H9 (cell line): ENCODE data around the gene RANGRF. TPM values are rescaled to one million over a fixed set of nuclear protein-coding genes. Genes with fewer than 3 reads are reported as not detected.

ENCODE experiments used
- DNase-seq: peaks from one replicate; pipeline ENCODE4 v3.0.0-alpha.2; 2017
- H2AFZ ChIP-seq: one replicate; pipeline ENCODE4 v1.6.1; 2013; ENCODE audit warnings: mild to moderate bottlenecking, low read length, control low read depth, moderate library complexity
- H2AK5ac ChIP-seq: 2 replicates; pipeline ENCODE4 v1.6.1; 2013; ENCODE audit warnings: low read length, control low read depth, mixed read lengths; ENCODE audit not compliant: insufficient read length
- H2BK120ac ChIP-seq: one replicate; pipeline ENCODE4 v1.6.1; 2013; ENCODE audit warnings: low read depth, mild to moderate bottlenecking, low read length, control low read depth, inconsistent platforms; ENCODE audit not compliant: poor library complexity, severe bottlenecking
- H2BK12ac ChIP-seq: 2 replicates; pipeline ENCODE4 v1.6.1; 2013; ENCODE audit warnings: low read length, control low read depth, mixed read lengths, low read depth; ENCODE audit not compliant: insufficient read length
- H2BK15ac ChIP-seq: 2 replicates; pipeline ENCODE4 v1.6.1; 2013; ENCODE audit warnings: low read depth, low read length, control low read depth
- H2BK20ac ChIP-seq: one replicate; pipeline ENCODE4 v1.6.1; 2013; ENCODE audit warnings: low read depth, mild to moderate bottlenecking, low read length, control low read depth, inconsistent platforms; ENCODE audit not compliant: poor library complexity, severe bottlenecking
- H2BK5ac ChIP-seq: 2 replicates; pipeline ENCODE4 v1.6.1; 2013; ENCODE audit warnings: low read length, control low read depth, mixed read lengths; ENCODE audit not compliant: insufficient read length
- H3K14ac ChIP-seq: 2 replicates; pipeline ENCODE4 v1.6.1; 2013; ENCODE audit warnings: low read length, control low read depth; ENCODE audit not compliant: insufficient read depth
- H3K18ac ChIP-seq: 2 replicates; pipeline ENCODE4 v1.6.1; 2013; ENCODE audit warnings: low read depth, mild to moderate bottlenecking, mixed read lengths, low read length, control low read depth; ENCODE audit not compliant: insufficient read length
- H3K23ac ChIP-seq: 2 replicates; pipeline ENCODE4 v1.6.1; 2013; ENCODE audit warnings: low read length, control low read depth, mixed read lengths, low read depth; ENCODE audit not compliant: insufficient read length
- H3K23me2 ChIP-seq: 2 replicates; pipeline ENCODE4 v1.6.1; 2013; ENCODE audit warnings: low read depth, mild to moderate bottlenecking, mixed read lengths, low read length, control low read depth; ENCODE audit not compliant: insufficient read length, poor library complexity, severe bottlenecking
- H3K27ac ChIP-seq: 2 replicates; pipeline ENCODE4 v1.5.1; 2013; ENCODE audit warnings: low read length, control low read depth, mixed read lengths, low read depth; ENCODE audit not compliant: insufficient read length
- H3K27me3 ChIP-seq: 2 replicates; pipeline ENCODE4 v1.6.1; 2013; ENCODE audit warnings: low read length, control low read depth, inconsistent platforms; ENCODE audit not compliant: insufficient read depth
- H3K4ac ChIP-seq: 2 replicates; pipeline ENCODE4 v1.6.1; 2013; ENCODE audit warnings: low read depth, mild to moderate bottlenecking, control low read depth, inconsistent platforms, low read length, moderate library complexity
- H3K4me1 ChIP-seq: 2 replicates; pipeline ENCODE4 v1.6.1; 2013; ENCODE audit warnings: low read length, control low read depth, inconsistent platforms; ENCODE audit not compliant: insufficient read depth
- H3K4me2 ChIP-seq: 2 replicates; pipeline ENCODE4 v1.6.1; 2013; ENCODE audit warnings: low read length, control low read depth, mixed read lengths; ENCODE audit not compliant: insufficient read length, insufficient read depth
- H3K56ac ChIP-seq: 2 replicates; pipeline ENCODE4 v1.6.1; 2013; ENCODE audit warnings: low read depth, mild to moderate bottlenecking, mixed read lengths, low read length, control low read depth; ENCODE audit not compliant: insufficient read length
- H3K79me1 ChIP-seq: 2 replicates; pipeline ENCODE4 v1.6.1; 2013; ENCODE audit warnings: low read depth, mild to moderate bottlenecking, moderate library complexity, low read length, control low read depth, inconsistent platforms; ENCODE audit not compliant: insufficient read depth, poor library complexity, severe bottlenecking
- H3K79me2 ChIP-seq: 2 replicates; pipeline ENCODE4 v1.6.1; 2013; ENCODE audit warnings: low read length, control low read depth, inconsistent platforms; ENCODE audit not compliant: insufficient read depth
- H3K9ac ChIP-seq: 2 replicates; pipeline ENCODE4 v1.6.1; 2013; ENCODE audit warnings: low read length, control low read depth, mixed read lengths; ENCODE audit not compliant: insufficient read length; ENCODE audit errors: extremely low read depth
- H3K9me3 ChIP-seq: one replicate; pipeline ENCODE4 v1.6.1; 2013; ENCODE audit warnings: low read depth, low read length, inconsistent platforms; ENCODE audit not compliant: control insufficient read depth
- H3T11ph ChIP-seq: one replicate; pipeline ENCODE4 v1.6.1; 2013; ENCODE audit warnings: mild to moderate bottlenecking, low read length, control low read depth, inconsistent platforms
- H4K20me1 ChIP-seq: one replicate; pipeline ENCODE4 v1.6.1; 2013; ENCODE audit not compliant: control insufficient read depth, insufficient read length, insufficient read depth
- H4K5ac ChIP-seq: 2 replicates; pipeline ENCODE4 v1.6.1; 2013; ENCODE audit warnings: low read depth, mild to moderate bottlenecking, mixed read lengths, low read length, control low read depth; ENCODE audit not compliant: insufficient read length
- H4K8ac ChIP-seq: replicated peaks from 2 replicates; pipeline ENCODE4 v1.6.1; 2013; ENCODE audit warnings: low read length, control low read depth, mixed read lengths, low read depth; ENCODE audit not compliant: insufficient read length
- H4K91ac ChIP-seq: 2 replicates; pipeline ENCODE4 v1.6.1; 2013; ENCODE audit warnings: low read depth, mild to moderate bottlenecking, moderate library complexity, mixed read lengths, low read length, control low read depth; ENCODE audit not compliant: insufficient read length
- H3K27ac Mint-ChIP-seq, 3 experiments: 2 replicates in 2 of 3; 3 replicates in 1 of 3; pipeline ENCODE4 v1.8.0; 2020 to 2021; ENCODE audit warnings: mixed read lengths in 3 of 3, mild to moderate bottlenecking in 1 of 3, moderate library complexity in 1 of 3
- H3K27me3 Mint-ChIP-seq: 2 replicates; pipeline ENCODE4 v1.8.0; 2021; ENCODE audit warnings: low read depth, mild to moderate bottlenecking, moderate library complexity, mixed read lengths
- H3K36me3 Mint-ChIP-seq, 3 experiments: 2 replicates in 2 of 3; 3 replicates in 1 of 3; pipeline ENCODE4 v1.8.0; 2020 to 2021; ENCODE audit warnings: low read depth in 3 of 3, mixed read lengths in 3 of 3; ENCODE audit not compliant: insufficient read depth in 1 of 3
- H3K4me1 Mint-ChIP-seq, 2 experiments: 2 replicates each; pipeline ENCODE4 v1.8.0; 2020; ENCODE audit warnings: mixed read lengths in 2 of 2
- H3K4me3 Mint-ChIP-seq, 2 experiments: 2 replicates in 1 of 2; 3 replicates in 1 of 2; pipeline ENCODE4 v1.8.0; 2020 to 2021; ENCODE audit warnings: mild to moderate bottlenecking in 2 of 2, mixed read lengths in 2 of 2, moderate library complexity in 1 of 2
- H3K9me3 Mint-ChIP-seq, 2 experiments: 2 replicates in 1 of 2; 3 replicates in 1 of 2; pipeline ENCODE4 v1.8.0; 2020; ENCODE audit warnings: mild to moderate bottlenecking in 2 of 2, mixed read lengths in 2 of 2, moderate library complexity in 1 of 2
- WGBS: extraction: QIAGEN DNeasy Blood & Tissue Kit; methylation state at CpG from one replicate; pipeline ENCODE4 v1.1.7; 2013; ENCODE audit warnings: missing lambda C conversion rate, low lambda C conversion rate, mixed read lengths; ENCODE audit not compliant: insufficient read length; ENCODE audit errors: extremely low coverage; 5-methylcytosine and 5-hydroxymethylcytosine counted together
- total RNA-seq: library from RNA; stranded (reverse); gene quantifications from 2 replicates; pipeline ENCODE4 v1.2.1, GENCODE V29; 2021
- TF ChIP-seq, protein P1 (sequence below): fragments of 200-600 bp; sonication (generic); conservative IDR thresholded peaks from 3 replicates; pipeline ENCODE4 v1.8.0; 2021; ENCODE audit warnings: antibody characterized with exemption, mild to moderate bottlenecking

Gene RANGRF
- total RNA-seq, 1 experiment from 2014 or later: 36.9 TPM

DNA sequence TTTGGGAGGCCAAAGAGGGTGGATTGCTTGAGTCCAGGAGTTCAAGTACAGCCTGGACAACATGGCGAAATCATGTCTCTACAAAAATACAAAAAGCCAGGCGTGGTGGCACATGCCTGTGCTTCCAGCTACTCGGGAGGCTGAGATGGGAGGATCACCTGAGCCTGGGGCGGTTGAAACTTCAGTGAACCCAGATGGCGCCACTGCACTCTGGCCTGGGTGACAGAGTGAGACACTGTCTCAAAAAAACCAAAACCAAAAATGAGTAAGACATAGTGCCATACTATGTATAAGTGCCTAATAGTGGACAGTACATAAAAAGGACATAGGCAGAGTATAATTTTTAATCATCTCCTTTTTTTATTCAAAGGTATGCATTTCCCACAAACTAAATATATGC lies 44.6 kb upstream of the RANGRF start:
- Histone ChIP-seq H3K4ac (no peak overlapping the region), H3K23ac (no peak overlapping the region), H2BK20ac (no peak overlapping the region), H3T11ph (no peak overlapping the region), H3K79me1 (no peaks in the 10 kb centered on the region), H3K27me3 (no peaks in the 10 kb centered on the region), H4K20me1 (no peaks in the 10 kb centered on the region), H4K8ac (no peak overlapping the region), H4K91ac (no peak overlapping the region), H3K79me2 (peaks cover 3% of the 10 kb centered on the region; the same call in 1 of the 2 replicates), H3K9me3 (no peaks in the 10 kb centered on the region), H2AFZ (no peak overlapping the region), H2BK15ac (no peak overlapping the region), H3K4me1 (no peaks in the 10 kb centered on the region), H3K4me2 (no peak overlapping the region), H3K27ac (no peak overlapping the region), H3K14ac (no peak overlapping the region), H3K56ac (no peak overlapping the region), H2AK5ac (no peak overlapping the region), H3K9ac (no peak overlapping the region), H2BK12ac (no peak overlapping the region), H3K18ac (no peak overlapping the region), H4K5ac (no peak overlapping the region), H3K23me2 (peaks cover 2% of the 10 kb centered on the region), H2BK120ac (no peak overlapping the region), H2BK5ac (no peak overlapping the region)
- no peak for DNase-seq
- no peaks in the 10 kb centered on the region for H3K9me3 Mint-ChIP-seq
- peaks cover 2% of the 10 kb centered on the region; the same call in 1 of the 2 replicates for H3K27me3 Mint-ChIP-seq
- TF ChIP-seq, protein P1, sequence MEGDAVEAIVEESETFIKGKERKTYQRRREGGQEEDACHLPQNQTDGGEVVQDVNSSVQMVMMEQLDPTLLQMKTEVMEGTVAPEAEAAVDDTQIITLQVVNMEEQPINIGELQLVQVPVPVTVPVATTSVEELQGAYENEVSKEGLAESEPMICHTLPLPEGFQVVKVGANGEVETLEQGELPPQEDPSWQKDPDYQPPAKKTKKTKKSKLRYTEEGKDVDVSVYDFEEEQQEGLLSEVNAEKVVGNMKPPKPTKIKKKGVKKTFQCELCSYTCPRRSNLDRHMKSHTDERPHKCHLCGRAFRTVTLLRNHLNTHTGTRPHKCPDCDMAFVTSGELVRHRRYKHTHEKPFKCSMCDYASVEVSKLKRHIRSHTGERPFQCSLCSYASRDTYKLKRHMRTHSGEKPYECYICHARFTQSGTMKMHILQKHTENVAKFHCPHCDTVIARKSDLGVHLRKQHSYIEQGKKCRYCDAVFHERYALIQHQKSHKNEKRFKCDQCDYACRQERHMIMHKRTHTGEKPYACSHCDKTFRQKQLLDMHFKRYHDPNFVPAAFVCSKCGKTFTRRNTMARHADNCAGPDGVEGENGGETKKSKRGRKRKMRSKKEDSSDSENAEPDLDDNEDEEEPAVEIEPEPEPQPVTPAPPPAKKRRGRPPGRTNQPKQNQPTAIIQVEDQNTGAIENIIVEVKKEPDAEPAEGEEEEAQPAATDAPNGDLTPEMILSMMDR: peak; percentile 34
- H3K27ac Mint-ChIP-seq: no peak overlapping the region; a peak in 1 of 7 replicates
- peaks cover 0 to 3% of the 10 kb centered on the region in 2 experiments; a peak in 2 of 4 replicates for H3K4me1 Mint-ChIP-seq
- H3K4me3 Mint-ChIP-seq: no peak overlapping the region
- H3K36me3 Mint-ChIP-seq: peaks cover 14 to 38% (median 34%) of the 10 kb centered on the region in 3 experiments; a peak in 6 of 7 replicates
- WGBS: no CpG with 5 or more reads among the region's 5 CpGs
